ENCODE results near the gene SUMO3. TPM values are rescaled to one million over a fixed set of nuclear protein-coding genes. Genes with fewer than 3 reads are reported as not detected.

SUMO3 gene
- total RNA-seq, 1 donor from 2014 or later: 84.5 TPM

- TF ChIP-seq, protein P1, sequence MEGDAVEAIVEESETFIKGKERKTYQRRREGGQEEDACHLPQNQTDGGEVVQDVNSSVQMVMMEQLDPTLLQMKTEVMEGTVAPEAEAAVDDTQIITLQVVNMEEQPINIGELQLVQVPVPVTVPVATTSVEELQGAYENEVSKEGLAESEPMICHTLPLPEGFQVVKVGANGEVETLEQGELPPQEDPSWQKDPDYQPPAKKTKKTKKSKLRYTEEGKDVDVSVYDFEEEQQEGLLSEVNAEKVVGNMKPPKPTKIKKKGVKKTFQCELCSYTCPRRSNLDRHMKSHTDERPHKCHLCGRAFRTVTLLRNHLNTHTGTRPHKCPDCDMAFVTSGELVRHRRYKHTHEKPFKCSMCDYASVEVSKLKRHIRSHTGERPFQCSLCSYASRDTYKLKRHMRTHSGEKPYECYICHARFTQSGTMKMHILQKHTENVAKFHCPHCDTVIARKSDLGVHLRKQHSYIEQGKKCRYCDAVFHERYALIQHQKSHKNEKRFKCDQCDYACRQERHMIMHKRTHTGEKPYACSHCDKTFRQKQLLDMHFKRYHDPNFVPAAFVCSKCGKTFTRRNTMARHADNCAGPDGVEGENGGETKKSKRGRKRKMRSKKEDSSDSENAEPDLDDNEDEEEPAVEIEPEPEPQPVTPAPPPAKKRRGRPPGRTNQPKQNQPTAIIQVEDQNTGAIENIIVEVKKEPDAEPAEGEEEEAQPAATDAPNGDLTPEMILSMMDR (IDR thresholded peaks at IDR 0.05; ENCODE audit: unreplicated experiment): no peak
- no peak for DNase-seq (ENCODE audit: low spot score in 2 of 2, unreplicated experiment in 2 of 2)
- Mint-ChIP-seq H3K27me3 (ENCODE audit: low read depth) (no peaks in the 10 kb centered on the region), H3K4me1 (peaks cover 17% of the 10 kb centered on the region), H3K4me3 (no peak overlapping the region), H3K27ac (no peak overlapping the region), H3K9me3 (peaks cover 9% of the 10 kb centered on the region), H3K36me3 (peaks cover 27% of the 10 kb centered on the region)
These were observed 39.4 kb downstream of the SUMO3 start for GRCh38 chr21:44778499-44778911.

DNA sequence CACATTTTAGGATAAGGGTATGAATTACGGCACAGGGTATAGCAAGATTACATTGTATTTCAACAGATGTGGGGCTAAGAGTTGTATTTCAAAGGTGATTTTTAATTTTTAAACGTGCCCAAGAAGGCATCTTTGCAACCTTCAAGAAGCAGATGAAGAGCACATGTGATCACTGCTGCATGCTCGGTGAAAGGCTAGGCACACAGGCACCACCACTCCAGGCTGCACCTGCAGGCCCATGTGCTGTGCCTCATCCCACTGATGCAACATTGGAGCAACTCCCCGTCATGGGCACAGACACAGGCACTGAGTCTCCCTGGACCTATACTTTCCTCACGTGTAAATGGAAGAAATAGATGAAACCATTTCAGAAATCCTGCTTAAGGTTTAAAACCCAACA is 39.8 kb downstream of the SUMO3 start:
- no peak overlapping the region for H3K27ac Mint-ChIP-seq
- TF ChIP-seq, protein P1 (IDR thresholded peaks at IDR 0.05; ENCODE audit: unreplicated experiment): no peak
- H3K9me3 Mint-ChIP-seq: peaks cover 5% of the 10 kb centered on the region
- peaks cover 20% of the 10 kb centered on the region for H3K4me1 Mint-ChIP-seq
- DNase-seq (ENCODE audit: low spot score in 2 of 2, unreplicated experiment in 2 of 2): no peak
- peaks cover 26% of the 10 kb centered on the region for H3K36me3 Mint-ChIP-seq
- no peaks in the 10 kb centered on the region for H3K27me3 Mint-ChIP-seq (ENCODE audit: low read depth)
- no peak overlapping the region for H3K4me3 Mint-ChIP-seq

DNA sequence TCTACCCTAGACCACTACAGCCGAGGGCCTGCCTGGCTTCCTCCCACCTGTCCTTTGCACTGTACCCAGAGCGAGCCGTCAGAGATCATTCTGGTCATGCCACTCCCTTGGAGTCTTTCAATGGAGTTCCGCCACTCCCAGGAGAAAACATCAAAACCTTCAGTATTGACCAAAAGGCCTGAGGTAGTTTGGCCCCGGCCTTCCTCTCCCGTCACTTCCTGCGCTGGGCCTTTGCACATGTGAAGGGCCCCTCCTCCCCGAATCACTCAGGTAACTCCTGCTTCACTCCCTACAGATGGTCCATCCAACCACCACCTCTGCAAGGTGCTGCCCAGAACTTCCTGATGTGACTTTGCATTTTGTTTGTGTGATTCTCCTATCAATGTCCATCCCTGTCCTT is 42.9 kb downstream of the SUMO3 start:
- no peak overlapping the region for H3K4me3 Mint-ChIP-seq
- TF ChIP-seq, protein P1 (IDR thresholded peaks at IDR 0.05; ENCODE audit: unreplicated experiment): no peak
- no peaks in the 10 kb centered on the region for H3K9me3 Mint-ChIP-seq
- no peak overlapping the region for H3K27ac Mint-ChIP-seq
- peaks cover 10% of the 10 kb centered on the region for H3K4me1 Mint-ChIP-seq
- H3K27me3 Mint-ChIP-seq (ENCODE audit: low read depth): no peaks in the 10 kb centered on the region
- DNase-seq (ENCODE audit: low spot score in 2 of 2, unreplicated experiment in 2 of 2): no peak
- H3K36me3 Mint-ChIP-seq: peaks cover 30% of the 10 kb centered on the region

- DNase-seq (ENCODE audit: low spot score in 2 of 2, unreplicated experiment in 2 of 2): no peak
- no peak overlapping the region for H3K4me3 Mint-ChIP-seq
- no peak overlapping the region for H3K27ac Mint-ChIP-seq
- H3K36me3 Mint-ChIP-seq: peaks cover 40% of the 10 kb centered on the region
- TF ChIP-seq, protein P1 (IDR thresholded peaks at IDR 0.05; ENCODE audit: unreplicated experiment): no peak
- H3K27me3 Mint-ChIP-seq (ENCODE audit: low read depth): no peaks in the 10 kb centered on the region
- H3K9me3 Mint-ChIP-seq: no peaks in the 10 kb centered on the region
- H3K4me1 Mint-ChIP-seq: peaks cover 4% of the 10 kb centered on the region
These were observed 44.5 kb downstream of the SUMO3 start for GRCh38 chr21:44773291-44773932.

GRCh38 chr21:44771896-44772525 is 45.9 kb downstream of the SUMO3 start:
- H3K27ac Mint-ChIP-seq: no peak overlapping the region
- TF ChIP-seq, protein P1 (IDR thresholded peaks at IDR 0.05; ENCODE audit: unreplicated experiment): no peak
- no peak for DNase-seq (ENCODE audit: low spot score in 2 of 2, unreplicated experiment in 2 of 2)
- H3K27me3 Mint-ChIP-seq (ENCODE audit: low read depth): no peaks in the 10 kb centered on the region
- no peak overlapping the region for H3K4me3 Mint-ChIP-seq
- H3K9me3 Mint-ChIP-seq: no peaks in the 10 kb centered on the region
- H3K4me1 Mint-ChIP-seq: peaks cover 4% of the 10 kb centered on the region
- peaks cover 42% of the 10 kb centered on the region for H3K36me3 Mint-ChIP-seq

All from mesothelial cell of epicardium (in vitro differentiated cells).